ENCODE data around the gene COL5A2.

COL5A2 gene

GRCh38 chr2:189046320-189046719 is 133.2 kb downstream of the COL5A2 start:
- no peak for DNase-seq

GRCh38 chr2:189045836-189046235 is 133.7 kb downstream of the COL5A2 start:
- no peak for DNase-seq

- DNase-seq, result peak; percentile 27
Measured at GRCh38 chr2:189037518-189037917, 142.0 kb downstream of the COL5A2 start.

- DNase-seq, result no peak
Measured at GRCh38 chr2:189024901-189025618, 154.5 kb downstream of the COL5A2 start.

DNA sequence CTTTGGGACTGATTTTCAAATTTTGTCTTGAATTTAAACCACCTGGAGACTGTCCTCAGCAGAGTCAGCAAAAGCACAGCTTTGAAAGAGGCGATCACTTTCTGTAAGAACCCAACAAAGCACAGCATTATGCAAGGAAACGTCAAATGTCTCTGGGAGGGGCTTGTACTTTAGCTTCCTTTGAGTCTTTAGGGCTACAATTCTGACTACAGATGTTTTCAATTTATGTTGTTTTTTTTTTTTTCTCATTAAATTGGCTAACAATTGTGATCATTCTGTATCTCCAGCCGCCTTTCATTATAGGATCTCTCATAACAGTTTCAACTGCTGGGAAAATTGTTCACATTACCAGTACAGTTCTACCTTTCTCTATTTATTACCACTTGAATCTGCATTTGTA is 157.1 kb downstream of the COL5A2 start:
- no peak for DNase-seq

DNA sequence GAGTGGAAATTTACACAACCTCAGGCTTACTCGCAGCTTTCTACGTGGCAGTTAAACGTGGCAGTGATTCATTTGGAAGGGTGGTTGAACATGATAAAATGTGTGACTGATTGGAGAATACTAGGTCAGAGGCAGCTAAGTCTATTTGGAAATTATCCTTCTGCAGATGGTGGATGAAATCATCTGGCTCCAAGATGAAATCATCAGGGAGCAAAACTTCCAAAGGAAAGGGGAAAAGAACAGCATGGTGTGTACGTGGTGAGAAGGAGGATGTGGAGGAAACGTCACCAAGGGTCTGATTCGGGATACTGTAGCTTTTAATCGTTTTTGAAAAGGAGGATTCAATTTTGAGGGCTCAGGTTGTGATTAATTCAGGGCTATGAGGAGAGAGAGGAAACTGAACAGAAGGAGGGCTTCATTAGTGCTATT is 157.5 kb downstream of the COL5A2 start:
- DNase-seq, result no peak

GRCh38 chr2:189020179-189020578 is 159.4 kb downstream of the COL5A2 start:
- DNase-seq, result no peak

DNA sequence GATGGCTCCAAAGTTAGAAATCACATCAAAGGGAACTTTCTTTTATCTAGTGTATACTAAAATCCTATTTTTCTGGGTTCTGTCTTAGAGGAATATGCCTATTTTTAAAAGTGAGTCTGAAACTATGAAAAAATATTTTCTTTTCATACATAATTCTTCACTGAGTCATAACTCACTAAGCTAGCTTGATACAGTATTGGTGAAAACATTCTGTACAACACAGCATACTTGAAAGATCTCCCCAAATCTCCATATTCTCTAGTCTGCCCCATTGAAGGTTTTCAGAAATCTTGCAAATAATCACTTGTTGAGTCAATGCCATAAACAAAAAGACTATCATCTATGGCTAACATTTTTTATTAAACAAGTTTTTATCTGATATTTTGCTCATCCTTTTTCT is 160.9 kb downstream of the COL5A2 start:
- no peak for DNase-seq

DNA sequence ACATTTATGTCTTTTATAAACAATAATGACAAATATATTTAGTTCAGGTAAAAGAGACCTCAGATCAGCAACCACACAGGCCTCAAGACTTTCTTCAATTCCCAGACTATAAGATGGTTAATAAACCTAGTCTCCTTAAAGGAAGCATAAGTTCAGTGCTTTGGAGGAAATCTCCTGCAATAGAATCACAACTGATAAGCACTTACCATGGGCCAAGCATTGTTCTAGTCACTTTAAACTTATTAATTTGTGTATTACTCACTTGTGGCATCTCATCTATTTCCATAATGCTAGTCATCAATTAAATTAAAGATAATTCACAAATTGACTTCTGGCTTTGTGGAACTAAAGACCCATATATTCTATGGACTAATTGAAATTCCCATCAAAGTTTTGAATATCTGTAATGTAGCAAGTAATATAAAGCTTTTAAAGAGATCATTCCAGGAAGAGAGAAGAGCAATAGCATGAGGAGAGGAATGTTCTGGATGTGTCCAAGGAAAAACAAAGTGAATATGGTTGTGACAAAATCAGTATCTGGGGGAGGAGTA is 163.2 kb downstream of the COL5A2 start:
- no peak for DNase-seq

DNA sequence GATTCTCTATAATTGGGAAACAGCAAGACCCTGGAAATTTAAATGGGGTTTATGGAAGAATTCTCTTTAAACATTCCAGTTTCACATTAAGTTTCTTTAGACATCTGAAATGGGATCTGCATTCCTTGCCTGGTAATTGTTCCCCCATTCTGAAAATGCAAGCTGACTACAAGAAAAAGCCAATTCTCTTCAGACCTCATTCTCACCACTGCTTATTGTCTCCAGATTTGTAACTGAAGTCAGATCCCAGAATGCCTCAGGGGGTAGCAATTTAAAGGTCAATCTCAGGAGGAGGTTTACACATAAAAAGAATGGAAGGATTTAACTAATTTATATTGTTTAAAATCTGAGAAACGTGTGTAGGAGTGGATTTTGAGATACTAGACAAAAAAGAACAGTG is 164.2 kb downstream of the COL5A2 start:
- DNase-seq, result no peak

DNA sequence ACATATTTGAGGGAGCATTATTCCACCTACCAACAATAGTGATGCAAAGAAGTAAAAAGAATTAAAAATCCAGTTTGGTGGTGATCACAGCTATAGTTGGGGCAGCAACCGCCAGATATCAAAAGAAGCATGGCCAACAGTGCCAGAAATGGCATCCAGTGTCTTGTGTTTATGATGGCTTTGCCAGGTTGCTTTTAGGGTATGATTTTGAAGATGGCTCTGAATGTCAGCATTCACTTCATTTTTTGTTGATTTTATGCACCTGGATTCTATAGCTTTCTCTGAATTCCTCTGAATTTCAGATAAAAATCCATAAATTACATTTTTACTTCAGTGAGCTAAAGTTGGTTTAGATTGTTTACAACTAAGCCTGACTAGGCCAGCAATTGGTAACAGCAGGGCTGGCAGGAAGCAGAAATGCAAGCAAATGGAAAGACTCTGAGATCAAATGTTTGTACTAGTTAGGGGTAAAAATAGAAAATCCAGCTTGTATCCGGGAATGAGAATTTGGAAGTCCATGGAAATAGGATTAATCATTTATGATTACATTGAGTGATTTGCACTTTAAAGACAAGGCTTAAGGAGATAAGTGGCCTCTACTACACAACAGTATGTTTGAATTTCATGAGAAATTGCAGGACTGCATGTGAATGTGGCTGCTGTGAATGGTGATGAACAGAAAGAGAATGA is 165.0 kb downstream of the COL5A2 start:
- DNase-seq, result no peak

DNA sequence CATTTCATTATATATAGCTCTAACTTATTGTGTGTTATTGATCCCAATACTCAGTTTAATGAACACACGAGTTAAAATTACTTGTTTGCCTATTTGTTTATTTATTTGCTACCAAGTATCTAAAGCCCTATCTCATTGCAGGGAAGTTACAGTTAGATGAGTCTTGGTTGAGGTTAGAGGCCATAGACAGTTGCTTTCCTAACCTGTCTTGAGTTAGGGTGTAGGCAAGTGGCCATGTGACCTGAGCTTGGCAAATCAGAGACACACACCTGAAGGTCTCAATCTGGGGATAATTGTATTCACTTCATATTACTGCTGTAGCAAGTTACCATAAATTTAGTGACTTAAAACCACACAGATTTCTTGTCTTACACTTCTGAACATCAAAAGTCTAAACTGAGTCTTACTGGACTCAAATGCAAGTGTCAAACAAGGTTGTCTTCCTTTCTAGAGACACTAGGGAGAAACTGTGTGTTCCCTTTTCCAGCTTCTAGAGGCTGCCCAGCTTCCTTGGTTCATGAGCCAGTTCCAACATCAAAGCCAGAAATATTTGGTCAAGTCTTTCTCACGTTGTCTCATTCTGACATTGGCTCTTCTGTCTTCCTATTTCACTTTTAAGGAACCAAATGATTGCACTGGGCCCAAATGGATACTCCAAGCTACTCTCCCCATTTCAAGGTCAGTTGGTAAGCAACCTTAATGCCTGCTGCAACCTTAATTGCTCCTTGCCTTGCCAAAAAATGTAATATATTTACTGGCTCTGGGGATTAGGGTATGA is 165.7 kb downstream of the COL5A2 start:
- DNase-seq, result no peak

DNA sequence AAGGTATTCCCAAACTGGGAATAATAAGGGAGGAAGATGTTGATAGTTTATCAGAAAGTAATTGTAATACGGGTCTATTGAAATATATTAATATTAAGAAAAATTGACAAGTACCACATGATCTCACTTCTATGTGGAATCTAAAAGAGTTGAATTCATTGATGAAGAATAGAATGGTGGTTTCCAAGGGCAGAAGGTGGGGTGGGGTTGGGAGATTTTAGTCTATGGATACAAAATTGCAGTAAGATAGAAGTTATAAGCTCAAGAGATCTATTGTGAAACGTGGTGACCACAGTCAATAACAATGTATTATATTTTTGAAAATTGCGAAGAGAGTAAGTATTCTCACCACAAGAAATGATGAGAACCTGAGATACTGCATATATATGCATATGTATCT is 166.5 kb downstream of the COL5A2 start:
- DNase-seq, result no peak

DNA sequence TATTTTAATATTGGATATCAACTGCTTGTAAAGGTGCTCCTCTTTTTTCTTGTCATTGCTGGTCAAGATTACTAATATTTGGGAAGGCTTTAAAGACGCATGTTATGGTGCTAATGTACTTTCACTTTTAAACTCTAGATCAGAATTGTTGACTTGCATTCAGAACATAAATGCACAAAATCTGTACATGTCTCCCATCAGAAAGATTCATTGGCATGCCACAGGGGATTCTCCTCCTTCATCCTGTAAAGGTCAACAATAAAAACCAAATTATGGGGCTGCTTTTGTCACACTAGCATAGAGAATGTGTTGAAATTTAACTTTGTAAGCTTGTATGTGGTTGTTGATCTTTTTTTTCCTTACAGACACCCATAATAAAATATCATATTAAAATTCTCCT is 167.2 kb downstream of the COL5A2 start:
- DNase-seq, result no peak

DNA sequence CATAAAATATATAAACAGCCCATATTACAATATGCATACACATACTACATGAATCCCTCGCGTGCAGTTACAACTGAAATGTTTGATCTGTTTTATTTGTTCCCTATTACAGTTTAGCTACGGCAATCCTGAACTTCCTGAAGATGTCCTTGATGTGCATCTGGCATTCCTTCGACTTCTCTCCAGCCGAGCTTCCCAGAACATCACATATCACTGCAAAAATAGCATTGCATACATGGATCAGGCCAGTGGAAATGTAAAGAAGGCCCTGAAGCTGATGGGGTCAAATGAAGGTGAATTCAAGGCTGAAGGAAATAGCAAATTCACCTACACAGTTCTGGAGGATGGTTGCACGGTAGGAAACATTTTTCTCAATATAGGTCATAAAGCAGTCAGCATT is 169.0 kb downstream of the COL5A2 start:
- DNase-seq, result no peak

DNA sequence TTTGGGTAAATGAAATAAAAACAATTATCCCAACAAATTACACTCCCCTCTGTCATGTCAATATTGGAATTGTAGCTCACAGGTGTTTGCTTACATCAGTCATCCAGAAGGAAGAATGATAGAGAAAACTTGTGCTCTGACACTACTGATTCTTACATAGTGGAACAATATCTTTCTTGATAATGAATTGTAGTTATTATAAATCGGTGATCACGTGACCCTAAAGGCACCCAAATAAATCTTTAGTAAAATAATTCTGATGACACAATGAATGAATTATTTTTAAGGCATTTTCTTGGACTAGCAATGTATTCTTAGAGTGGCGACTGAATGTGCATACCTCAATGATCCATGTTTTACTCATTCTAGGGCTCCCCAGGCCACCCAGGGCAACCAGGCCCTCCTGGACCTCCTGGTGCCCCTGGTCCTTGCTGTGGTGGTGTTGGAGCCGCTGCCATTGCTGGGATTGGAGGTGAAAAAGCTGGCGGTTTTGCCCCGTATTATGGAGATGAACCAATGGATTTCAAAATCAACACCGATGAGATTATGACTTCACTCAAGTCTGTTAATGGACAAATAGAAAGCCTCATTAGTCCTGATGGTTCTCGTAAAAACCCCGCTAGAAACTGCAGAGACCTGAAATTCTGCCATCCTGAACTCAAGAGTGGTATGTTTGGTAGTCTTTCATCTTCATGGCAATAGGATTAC is 170.9 kb downstream of the COL5A2 start:
- no peak for DNase-seq

DNA sequence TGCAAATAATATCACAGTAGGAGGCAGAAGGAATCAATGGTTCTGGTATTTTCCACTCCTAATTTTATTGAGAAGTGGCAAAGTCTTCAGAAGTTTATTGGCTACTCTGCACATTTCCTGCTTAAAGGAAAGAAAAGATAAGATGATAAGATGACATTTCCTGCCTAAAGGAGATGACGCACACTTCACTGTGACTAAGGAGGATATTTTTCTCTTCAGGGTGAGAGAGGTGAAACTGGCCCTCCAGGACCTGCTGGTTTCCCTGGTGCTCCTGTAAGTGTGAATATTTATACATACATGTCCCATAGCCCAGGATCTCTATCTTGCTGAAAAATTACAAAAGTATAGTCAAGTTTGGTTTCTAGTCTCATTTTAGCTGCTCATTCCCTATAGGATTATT is 177.5 kb downstream of the COL5A2 start:
- no peak for DNase-seq

DNA sequence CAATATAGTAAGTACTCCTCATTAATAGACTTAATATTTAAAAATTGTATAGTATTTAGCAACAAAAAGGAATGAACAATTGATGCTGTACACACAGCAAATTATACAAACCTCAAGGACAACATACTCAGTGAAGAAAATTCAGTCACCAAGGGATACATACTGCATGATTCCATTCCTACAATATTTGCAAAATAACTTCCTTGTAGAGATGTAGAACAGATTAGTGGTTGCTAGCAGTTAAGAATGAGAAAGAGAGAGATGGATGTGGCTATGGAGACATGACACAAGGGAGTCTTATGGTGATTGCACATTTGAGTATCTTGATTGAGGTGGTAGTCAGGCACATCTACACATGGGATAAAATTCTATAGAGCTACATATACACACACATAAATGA is 179.3 kb downstream of the COL5A2 start:
- no peak for DNase-seq

DNA sequence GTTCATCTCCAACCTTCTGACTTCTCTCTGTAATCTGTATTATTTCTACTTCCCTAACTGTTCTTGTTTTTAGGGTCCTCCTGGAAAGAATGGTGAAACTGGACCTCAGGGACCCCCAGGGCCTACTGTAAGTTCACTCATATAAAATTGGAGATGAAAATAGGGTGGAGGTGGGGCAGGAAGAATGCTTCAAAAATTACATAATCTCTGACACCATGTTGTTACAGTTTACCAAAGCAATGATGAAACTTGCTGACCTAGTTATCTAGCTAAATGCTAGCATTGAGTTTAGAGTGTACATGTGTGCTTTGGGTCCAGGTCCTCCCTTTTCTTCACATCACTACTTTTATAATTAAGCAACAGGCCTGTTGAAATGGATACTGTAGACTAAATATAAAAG is 182.3 kb downstream of the COL5A2 start:
- DNase-seq, result no peak

DNA sequence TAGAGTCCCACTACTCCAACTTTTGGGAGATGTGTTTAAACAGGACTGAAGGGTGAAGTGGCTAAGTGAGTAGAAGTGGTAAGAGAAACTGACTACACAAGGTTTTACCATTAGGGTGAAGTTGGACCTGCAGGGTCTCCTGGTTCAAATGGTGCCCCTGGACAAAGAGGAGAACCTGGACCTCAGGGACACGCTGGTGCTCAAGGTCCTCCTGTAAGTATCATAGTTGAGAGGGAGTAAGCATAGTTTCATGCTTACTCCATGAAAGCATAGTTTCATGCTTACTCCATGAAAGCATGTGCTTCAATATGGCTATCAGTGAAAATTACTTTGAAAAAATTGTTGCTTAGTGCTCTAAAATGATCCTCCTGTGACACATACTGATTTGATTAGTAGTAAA is 186.3 kb downstream of the COL5A2 start:
- no peak for DNase-seq

- DNase-seq, result peak; percentile 10
Measured at GRCh38 chr2:188986839-188987238, 192.7 kb downstream of the COL5A2 start.

DNA sequence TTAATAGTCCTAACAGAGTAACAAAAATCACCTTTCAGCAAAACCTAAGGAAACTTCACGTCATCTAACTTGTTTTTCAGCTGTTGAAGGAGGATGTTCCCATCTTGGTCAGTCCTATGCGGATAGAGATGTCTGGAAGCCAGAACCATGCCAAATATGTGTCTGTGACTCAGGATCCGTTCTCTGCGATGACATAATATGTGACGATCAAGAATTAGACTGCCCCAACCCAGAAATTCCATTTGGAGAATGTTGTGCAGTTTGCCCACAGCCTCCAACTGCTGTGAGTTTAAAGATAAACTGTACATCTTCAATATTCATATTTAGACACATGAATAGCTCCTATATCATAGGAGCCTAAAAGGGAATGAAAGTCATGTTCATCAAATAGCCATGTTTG is 194.9 kb downstream of the COL5A2 start:
- DNase-seq, result no peak

- peak; percentile 70 for DNase-seq
Measured at GRCh38 chr2:188984065-188984491, 195.5 kb downstream of the COL5A2 start.

Measured in NCI-H446 treated with DMSO at 0.1 percent for 48 hours (cell line).